ENCODE results near the gene GTPBP6.
"Not testable (repeated sequence)": the region's sequence is repeated elsewhere in the genome, so short reads cannot be mapped to it uniquely, and the experiment has no call there.

The GTPBP6 gene

DNA sequence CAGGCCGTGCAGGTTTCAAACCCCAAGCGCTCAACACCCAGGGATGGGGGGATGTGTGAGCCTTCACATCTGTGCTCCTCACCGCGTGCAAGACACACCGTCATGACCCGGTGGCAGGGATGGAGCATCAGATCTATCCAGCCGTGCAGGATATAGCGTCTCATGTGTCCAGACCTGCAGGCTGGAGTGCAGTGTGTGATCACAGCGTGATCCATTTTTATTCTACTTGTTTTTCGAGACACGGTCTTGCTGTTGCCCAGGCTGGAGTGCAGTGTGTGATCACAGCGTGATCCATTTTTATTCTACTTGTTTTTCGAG lies 32.7 kb upstream of the GTPBP6 start:
- not testable (repeated sequence) for DNase-seq

GRCh38 chrX:350534-351323 lies 32.1 kb upstream of the GTPBP6 start:
- no peak for DNase-seq

DNA sequence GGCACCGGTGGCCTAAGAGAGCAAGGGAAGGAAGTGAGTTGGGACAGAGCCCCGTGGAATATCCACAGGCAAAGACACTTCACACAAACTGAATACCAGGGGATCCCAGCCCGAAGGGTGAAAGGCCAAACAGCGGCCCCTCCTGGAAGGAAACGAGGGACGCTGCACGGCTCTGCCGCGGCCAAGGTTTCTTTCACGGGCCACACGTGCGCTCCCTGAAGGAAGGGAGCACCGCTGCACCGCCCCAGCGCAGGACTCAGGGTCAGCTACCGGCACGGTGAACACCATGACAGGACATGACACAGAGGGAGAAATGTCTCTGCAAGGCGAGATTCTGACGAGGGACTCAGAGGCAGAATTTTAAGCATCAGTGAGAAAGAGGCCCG lies 31.5 kb upstream of the GTPBP6 start:
- no peak for DNase-seq

DNA sequence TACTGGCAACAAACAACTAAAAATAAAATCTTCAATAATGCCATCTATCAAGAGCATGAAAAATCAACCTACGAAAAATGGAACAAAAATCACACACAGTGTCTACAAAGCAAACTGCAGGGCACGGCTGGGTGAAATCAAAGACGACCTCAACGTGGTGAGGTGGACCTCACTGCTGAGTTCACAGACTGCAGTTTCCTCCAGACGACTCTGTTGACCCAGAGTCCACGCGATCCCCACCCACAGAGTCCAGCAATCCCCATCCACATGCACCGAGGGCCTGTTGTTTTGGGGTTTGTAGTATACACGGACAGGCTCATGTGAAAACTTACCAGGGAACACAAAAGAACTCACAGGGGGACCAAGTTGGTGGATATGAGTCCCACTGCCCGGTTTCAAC lies 31.1 kb upstream of the GTPBP6 start:
- no peak for DNase-seq

DNA sequence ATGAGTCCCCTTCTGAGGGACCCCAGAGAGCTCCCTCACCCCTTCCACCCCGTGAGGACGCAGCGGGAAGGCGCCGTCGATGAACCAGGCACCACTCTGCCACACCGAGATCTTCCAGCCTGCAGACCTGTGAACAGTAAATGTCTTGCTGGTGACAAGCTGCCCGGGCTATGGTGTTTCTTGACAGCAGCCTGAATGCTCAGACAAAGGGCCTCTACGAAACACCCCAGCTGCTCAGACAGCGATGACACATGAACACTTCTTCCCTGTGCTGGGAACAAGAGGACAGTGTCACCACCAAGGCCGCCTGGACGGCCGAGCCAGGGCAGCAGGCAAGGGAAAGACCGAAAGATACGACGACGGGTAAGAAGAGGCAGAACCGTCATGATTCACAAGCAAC lies 30.6 kb upstream of the GTPBP6 start:
- DNase-seq: no peak

GRCh38 chrX:348461-349117 lies 30.0 kb upstream of the GTPBP6 start:
- DNase-seq: no peak

DNA sequence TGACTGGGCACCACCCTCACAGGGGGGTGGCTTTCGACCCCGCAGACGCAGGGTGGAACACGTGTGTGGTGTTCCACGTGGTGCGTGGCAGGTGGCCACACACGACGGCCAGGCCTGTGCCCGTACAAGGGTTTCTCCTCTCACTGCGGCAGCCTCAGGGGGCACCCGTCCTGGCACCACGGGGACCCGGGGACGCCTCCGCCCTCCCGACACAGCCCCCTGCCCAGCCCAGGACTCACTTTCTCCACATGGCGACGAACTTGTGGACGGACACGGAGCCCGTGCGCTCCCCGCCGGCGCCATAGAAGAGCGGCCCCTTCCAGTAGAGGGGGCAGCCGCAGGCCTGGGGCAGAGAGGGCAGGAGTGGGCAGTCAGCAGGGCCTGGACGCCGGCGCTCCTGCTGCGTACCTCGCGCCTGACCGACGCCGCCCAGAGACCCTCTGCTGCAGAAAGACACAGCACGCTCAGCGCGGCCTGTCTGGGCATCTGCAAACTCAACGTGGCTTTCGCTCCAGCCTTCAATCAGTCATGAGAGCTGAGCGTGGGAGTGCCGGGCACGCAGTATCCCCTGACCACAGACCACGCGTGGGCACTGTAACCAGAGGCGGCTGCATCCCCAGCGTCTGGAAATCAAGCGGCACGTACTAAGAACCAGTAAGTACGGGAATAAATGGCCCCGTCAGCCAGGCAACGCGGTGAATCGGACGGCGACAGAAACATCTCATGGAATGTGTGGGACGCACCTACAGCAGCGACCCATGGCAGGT lies 28.9 kb upstream of the GTPBP6 start:
- DNase-seq: no peak

- DNase-seq: no peak
Observed at GRCh38 chrX:346034-346813, 27.6 kb upstream of the GTPBP6 start.

DNA sequence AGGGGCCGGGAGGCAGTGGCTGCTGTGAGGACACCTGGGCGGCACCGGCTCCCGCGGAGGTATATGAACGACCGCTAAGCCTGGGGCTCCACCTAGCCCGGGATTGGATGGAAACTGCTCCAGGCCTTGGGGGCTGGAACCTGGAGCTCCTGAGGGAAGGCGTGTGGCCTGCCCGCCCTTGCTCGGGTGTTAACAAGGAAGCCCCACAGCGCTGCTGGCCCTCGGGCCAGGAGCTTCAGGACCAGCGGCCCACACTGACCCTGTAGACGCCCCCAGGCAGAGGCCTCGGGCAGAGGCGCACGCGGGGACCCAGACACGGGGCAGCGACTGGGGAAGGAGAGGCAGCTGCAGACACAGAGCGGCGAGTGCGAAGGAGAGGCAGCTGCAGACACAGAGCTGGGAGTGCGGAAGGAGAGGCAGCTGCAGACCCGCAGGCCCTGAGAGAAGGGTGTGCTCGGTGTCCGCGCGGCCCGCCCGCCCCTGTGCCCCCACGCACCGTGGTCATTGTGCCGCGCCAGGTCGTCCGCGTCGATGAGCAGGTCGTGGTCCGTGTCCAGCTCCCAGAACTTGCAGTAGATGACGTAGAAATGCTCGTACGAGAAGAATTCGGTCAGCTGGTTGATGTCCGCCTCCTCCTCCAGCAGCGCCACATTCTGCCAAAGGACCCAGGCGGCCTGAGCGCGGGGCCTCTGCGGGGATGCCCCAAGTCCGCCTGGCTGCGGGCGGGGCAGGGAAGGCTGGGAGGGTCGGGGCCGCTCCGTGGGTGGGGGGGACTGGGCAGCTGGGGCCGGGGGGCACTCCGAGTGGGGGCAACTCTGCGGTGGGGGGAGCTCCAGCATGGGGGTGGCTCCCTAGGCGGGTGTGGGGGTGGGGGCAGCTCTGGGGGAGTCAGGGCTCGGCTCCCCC lies 26.7 kb upstream of the GTPBP6 start:
- no peak for DNase-seq

DNA sequence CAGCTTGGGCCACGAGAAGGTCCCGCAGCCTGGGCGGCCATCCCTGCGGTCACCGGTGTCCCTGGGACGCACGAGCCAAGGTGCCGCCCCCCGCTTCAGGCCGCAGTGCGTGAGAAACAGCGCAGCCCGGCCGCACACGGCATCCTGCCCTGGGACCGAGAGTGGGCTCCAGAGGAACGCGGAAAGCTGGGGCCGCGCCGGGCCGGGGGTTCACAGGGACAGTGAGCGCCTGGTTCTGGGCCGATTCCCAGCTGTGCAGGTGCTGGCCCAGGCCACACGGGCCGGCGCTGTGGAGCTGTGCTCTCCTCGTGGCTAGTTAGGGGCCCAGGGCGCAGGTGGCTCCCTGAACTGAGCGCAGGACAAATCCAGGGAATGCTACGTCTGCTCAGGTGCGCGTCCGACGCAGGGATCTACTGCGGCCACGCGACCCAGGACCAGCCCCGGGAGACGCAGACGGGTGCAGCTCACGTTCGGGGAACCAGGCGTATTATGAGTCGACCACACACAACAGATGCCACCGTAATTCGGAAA lies 25.8 kb upstream of the GTPBP6 start:
- DNase-seq: no peak

- no peak for DNase-seq
Observed at GRCh38 chrX:341541-342101, 23.0 kb upstream of the GTPBP6 start.

- no peak for DNase-seq
Observed at GRCh38 chrX:340641-341423, 22.2 kb upstream of the GTPBP6 start.

DNA sequence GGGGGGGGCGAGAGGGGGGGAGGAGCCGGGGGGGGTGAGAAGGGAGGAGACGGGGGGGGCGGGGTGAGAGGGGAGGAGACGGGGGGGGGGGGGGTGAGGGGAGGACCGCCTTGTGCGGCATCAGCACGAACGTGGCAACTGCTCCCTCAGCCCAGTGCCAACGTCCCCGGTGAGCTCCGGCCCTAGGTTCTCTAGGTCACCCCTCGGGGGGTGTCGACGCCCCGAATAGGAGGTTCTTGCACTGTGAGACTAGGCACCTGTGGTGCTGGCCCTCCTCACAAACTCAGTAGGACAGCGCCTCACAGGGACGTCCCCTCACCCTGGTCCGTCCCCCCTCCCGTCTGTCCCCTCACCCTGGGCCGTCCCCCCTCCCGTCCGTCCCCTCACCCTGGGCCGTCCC lies 21.5 kb upstream of the GTPBP6 start:
- DNase-seq: no peak

DNA sequence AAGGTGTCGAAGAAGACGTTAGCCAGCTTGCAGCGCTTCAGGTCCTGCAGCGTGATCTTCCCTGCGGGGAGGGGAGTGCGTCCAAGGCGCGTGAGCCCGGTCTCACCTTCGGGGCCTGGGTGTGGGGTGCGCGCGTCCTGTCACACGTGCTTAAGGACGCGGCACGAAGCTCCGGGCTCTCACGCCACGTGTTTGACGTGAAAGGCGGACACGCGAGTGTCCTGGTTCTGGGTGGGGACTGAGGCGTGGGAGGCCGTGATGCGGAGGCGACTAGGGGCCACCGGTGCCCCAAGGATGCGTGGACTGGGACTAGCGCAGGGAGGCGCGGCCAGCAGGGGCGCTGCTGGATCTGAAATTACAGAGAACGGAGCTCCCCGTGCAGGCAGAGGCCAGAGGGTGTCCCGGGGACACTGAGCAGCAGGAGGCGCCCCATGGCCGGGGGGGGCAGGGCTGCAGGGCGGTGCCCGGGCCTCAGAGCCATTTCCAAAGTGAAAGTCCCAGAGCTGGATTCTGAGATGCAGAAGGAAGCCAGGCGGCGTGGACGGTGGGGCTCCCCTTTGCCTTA lies 20.3 kb upstream of the GTPBP6 start:
- no peak for DNase-seq

DNA sequence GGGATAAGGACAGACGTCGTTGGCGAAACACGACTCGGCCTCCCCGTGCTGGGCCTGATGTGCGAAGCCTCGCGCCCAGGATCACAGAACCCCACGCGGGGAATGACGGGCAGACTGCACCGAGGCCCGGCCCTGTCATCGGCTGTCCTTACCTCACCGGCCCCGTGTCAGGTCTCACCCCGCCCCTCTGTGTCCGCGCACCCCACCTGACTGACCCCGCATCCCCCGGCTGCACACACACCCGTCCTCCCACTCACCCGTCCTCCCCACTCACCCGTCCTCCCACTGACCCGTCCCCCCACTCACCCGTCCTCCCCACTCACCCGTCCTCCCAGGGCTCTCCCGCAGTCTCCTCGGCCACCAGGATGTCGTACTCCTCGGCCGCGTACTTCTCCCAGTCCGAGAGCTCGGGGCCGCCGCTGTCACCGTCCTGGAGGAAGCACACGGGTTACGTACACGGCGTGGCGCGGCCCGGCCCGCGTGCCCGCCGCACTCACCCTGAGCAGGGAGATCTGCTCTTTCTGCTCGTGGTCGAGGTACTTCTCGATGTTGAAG lies 19.8 kb upstream of the GTPBP6 start:
- DNase-seq: no peak

- DNase-seq: no peak
Observed at GRCh38 chrX:337331-337831, 18.8 kb upstream of the GTPBP6 start.

- no peak for DNase-seq
Observed at GRCh38 chrX:336227-336626, 17.6 kb upstream of the GTPBP6 start.

DNA sequence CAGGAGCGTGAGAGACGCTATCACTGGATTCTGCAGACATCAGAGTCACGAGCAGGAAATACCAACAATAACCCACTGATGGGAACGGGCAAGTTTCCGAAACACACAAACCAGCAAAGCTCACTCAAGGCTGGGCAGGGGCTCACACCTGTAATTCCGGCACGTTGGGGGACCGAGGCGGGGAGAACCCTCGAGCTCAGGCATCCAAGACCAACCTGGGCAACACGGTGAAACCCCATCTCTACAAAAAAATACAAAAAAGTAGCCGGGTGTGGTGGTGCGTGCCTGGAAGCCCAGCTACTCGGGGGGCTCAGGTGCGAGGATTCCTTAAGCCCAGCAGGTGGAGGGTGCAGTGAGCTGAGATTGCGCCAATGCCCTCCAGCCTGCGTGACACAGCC lies 17.2 kb upstream of the GTPBP6 start:
- DNase-seq: no peak

DNA sequence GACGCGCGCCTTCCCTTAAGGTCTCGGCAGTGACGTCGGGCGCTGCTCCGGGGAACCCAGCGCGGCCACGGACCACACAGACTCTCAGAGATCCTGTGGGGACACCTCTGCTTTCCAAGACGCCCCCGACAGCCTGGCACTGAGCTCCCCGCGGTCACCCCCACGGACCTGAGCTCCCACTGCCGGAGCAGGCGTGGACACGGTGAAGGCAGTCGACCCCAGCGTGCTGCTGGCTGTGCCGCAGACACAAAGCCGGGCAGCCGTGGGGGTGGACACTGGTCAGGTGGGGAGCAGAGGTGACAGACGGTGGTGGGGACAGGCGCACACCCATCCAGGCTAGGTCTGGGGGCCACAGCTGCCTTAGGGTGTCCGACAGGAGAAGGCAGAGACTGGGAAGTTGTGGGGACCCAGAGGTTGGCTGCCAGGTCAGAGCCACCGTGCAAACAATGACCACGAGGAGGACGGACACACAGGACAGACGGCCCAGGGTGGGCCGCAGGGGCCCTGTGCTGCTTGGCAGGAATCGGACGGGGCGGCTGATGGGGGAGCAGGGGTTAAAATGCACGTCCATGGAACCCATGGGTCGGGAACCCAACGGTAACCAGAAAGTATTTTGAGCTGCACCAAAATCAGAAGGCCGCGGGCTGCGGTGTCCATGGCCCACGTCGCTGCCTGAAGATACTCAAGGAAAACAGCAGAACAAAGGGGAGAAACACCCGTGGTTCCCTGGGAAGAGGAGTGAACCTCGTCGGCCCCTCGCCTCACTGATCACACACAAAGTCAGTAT lies 16.6 kb upstream of the GTPBP6 start:
- no peak for DNase-seq
